SK-N-SH treated with all-trans-retinoic acid at 6 μM for 48 hours (cell line): Measurements from ENCODE around the gene EVI5.

Source experiments
- ISL1 ChIP-seq: fragments of 250-450 bp; sonication (Bioruptor Pico); IDR thresholded peaks from 2 replicates; pipeline ENCODE4 v2.1.2; 2022; ENCODE audit warnings: mild to moderate bottlenecking, moderate library complexity
- OSR1 ChIP-seq: fragments of 250-450 bp; sonication (Bioruptor Pico); IDR thresholded peaks from 2 replicates; pipeline ENCODE4 v1.8.0; 2022; ENCODE audit warnings: moderate library complexity, mild to moderate bottlenecking, inconsistent platforms
- PATZ1 ChIP-seq: fragments of 250-450 bp; sonication (Bioruptor Pico); IDR thresholded peaks from 2 replicates; pipeline ENCODE4 v1.8.0; 2020; ENCODE audit warnings: mild to moderate bottlenecking, moderate library complexity, borderline replicate concordance
- TF ChIP-seq, protein P1 (sequence below): fragments of 250-450 bp; sonication (Bioruptor Pico); IDR thresholded peaks from 2 replicates; pipeline ENCODE4 v1.8.0; 2021; ENCODE audit warnings: low read depth, mild to moderate bottlenecking, moderate library complexity, borderline replicate concordance

- TF ChIP-seq PATZ1 (no peak), ISL1 (no peak), OSR1 (CRISPR knock-in tag) (no peak)
- TF ChIP-seq, protein P1, sequence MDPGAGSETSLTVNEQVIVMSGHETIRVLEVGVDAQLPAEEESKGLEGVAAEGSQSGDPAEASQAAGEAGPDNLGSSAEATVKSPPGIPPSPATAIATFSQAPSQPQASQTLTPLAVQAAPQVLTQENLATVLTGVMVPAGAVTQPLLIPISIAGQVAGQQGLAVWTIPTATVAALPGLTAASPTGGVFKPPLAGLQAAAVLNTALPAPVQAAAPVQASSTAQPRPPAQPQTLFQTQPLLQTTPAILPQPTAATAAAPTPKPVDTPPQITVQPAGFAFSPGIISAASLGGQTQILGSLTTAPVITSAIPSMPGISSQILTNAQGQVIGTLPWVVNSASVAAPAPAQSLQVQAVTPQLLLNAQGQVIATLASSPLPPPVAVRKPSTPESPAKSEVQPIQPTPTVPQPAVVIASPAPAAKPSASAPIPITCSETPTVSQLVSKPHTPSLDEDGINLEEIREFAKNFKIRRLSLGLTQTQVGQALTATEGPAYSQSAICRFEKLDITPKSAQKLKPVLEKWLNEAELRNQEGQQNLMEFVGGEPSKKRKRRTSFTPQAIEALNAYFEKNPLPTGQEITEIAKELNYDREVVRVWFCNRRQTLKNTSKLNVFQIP (CRISPR knock-in tag) = no peak
Measured at GRCh38 chr1:92768296-92768695, 16.6 kb downstream of the EVI5 start.
